ENCODE results near the gene CHD8.

The CHD8 gene

GRCh38 chr14:21455912-21456667, at the start of gene CHD8:
CHD8 (minus strand) TSS chr14:21456123; CDS start chr14:21431643, 24,480 bp downstream.
- peak; percentile 96 for DNase-seq (ENCODE audit: low read depth, low spot score)
- ChIA-PET POLR2A (interaction anchor here (0.6 to 2.1 kb wide), 5 partner anchors 19 to 186 kb away, joined by 3 to 14 read pairs (median 3); partner anchors contain the start of gene METTL3), CTCF (interaction anchor here (0.6 to 5.6 kb wide), 17 partner anchors 10 to 416 kb away, joined by 3 to 52 read pairs (median 6); partner anchors contain the start of genes RAB2B and TOX4)
- TF ChIP-seq CTCF (IDR thresholded peaks at IDR 0.05; ENCODE audit: insufficient read depth, low read length, missing control alignments): peak; percentile 69
- peak within 1 kb of the TSS; percentile 87 for H3K4me3 ChIP-seq (ENCODE audit: low read depth, low read length)

GRCh38 chr14:21505012-21505553, 49.2 kb upstream of the CHD8 start:
- POLR2A ChIA-PET: no interaction called here
- TF ChIP-seq CTCF (IDR thresholded peaks at IDR 0.05; ENCODE audit: insufficient read depth, low read length, missing control alignments): no peak
- H3K4me3 ChIP-seq (ENCODE audit: low read depth, low read length): no peak overlapping the region
- no peak for DNase-seq (ENCODE audit: low read depth, low spot score)
- CTCF ChIA-PET: interaction anchor here (1.0 to 1.3 kb wide), 3 partner anchors 17 to 28 kb away, joined by 3 read pairs; partner anchors contain the start of genes RAB2B and TOX4

- no peak overlapping the region for H3K4me3 ChIP-seq (ENCODE audit: low read depth, low read length)
- ChIA-PET CTCF (interaction anchor here (2.3 to 3.3 kb wide), 2 partner anchors 26 to 53 kb away, joined by 8 to 11 read pairs; partner anchors contain the start of gene TOX4), POLR2A (no interaction called here)
Measured at GRCh38 chr14:21503376-21503775, 47.5 kb upstream of the CHD8 start.

GRCh38 chr14:21501568-21501967, 45.6 kb upstream of the CHD8 start:
- ChIA-PET CTCF (interaction anchor here (1.3 to 3.3 kb wide), 6 partner anchors 10 to 55 kb away, joined by 4 to 11 read pairs (median 9); partner anchors contain the start of genes CHD8, METTL3 and TOX4), POLR2A (interaction anchor here (1.2 kb wide), 1 partner anchor 25 kb away, joined by 5 read pairs; the partner anchor contains the start of gene SALL2)
- no peak for TF ChIP-seq CTCF (IDR thresholded peaks at IDR 0.05; ENCODE audit: insufficient read depth, low read length, missing control alignments)
- no peak overlapping the region for H3K4me3 ChIP-seq (ENCODE audit: low read depth, low read length)
- no peak for DNase-seq (ENCODE audit: low read depth, low spot score)

More at GRCh38 chr14:21503376-21503775, 47.5 kb upstream of the CHD8 start:
- no peak for DNase-seq (ENCODE audit: low read depth, low spot score)
- no peak for TF ChIP-seq CTCF (IDR thresholded peaks at IDR 0.05; ENCODE audit: insufficient read depth, low read length, missing control alignments)

GRCh38 chr14:21498540-21499526, 42.9 kb upstream of the CHD8 start:
- ChIA-PET POLR2A (interaction anchor here (2.1 kb wide), 1 partner anchor 12 kb away, joined by 6 read pairs; the partner anchor contains the start of gene METTL3), CTCF (interaction anchor here (0.8 to 6.4 kb wide), 21 partner anchors 8 to 106 kb away, joined by 3 to 107 read pairs (median 6); partner anchors contain the start of genes CHD8, METTL3, RAB2B and SALL2)
- peak; percentile 33 for TF ChIP-seq CTCF (IDR thresholded peaks at IDR 0.05; ENCODE audit: insufficient read depth, low read length, missing control alignments)
- DNase-seq (ENCODE audit: low read depth, low spot score): peak; percentile 19
- no peak overlapping the region for H3K4me3 ChIP-seq (ENCODE audit: low read depth, low read length)

All from AG04449 (cell line).